HEK293 (cell line): ENCODE measurements around the gene SAMD4A.

Source experiments
- CTCF ChIA-PET: fragments of 350-600 bp; formaldehyde crosslinking; extraction: SDS; loops from one replicate; lab custom pipeline; 2021; ENCODE audit warnings: antibody characterized with exemption; lab: Yijun Ruan, JAX
- POLR2A ChIA-PET: fragments of 300-600 bp; formaldehyde crosslinking; extraction: SDS; loops from one replicate; lab custom pipeline; 2020; ENCODE audit warnings: antibody characterized with exemption, inconsistent platforms; lab: Yijun Ruan, JAX
- H3K27ac ChIP-seq: fragments of 200-500 bp; sonication (Bioruptor generic); 2 replicates; pipeline ENCODE4 v1.5.1; 2014; ENCODE audit warnings: low read depth, low read length, control low read depth, inconsistent platforms; ENCODE audit errors: extremely low read depth
- H3K36me3 ChIP-seq, 2 experiments: fragments of 200-500 bp in 1 of 2; sonication (Bioruptor generic) in 1 of 2; 1 replicate in 1 of 2; 2 replicates in 1 of 2; pipeline ENCODE4 v1.5.1; 2014 to 2017; ENCODE audit warnings: inconsistent platforms in 2 of 2, low read length in 2 of 2; ENCODE audit not compliant: control insufficient read depth in 2 of 2, insufficient read depth in 1 of 2
- H3K4me1 ChIP-seq: fragments of 200-500 bp; sonication (Bioruptor generic); 2 replicates; pipeline ENCODE4 v1.5.1; 2014; ENCODE audit warnings: mild to moderate bottlenecking, low read length, inconsistent platforms; ENCODE audit not compliant: control insufficient read depth, insufficient read depth
- H3K4me3 ChIP-seq: 2 replicates; pipeline ENCODE4 v1.5.1; 2011; ENCODE audit warnings: low read depth, mild to moderate bottlenecking, control low read depth, low read length, moderate library complexity
- H3K9me3 ChIP-seq: fragments of 200-500 bp; sonication (Bioruptor generic); 2 replicates; pipeline ENCODE4 v1.5.1; 2014; ENCODE audit warnings: low read depth, low read length, inconsistent platforms; ENCODE audit not compliant: control insufficient read depth, insufficient read depth
- CTCF ChIP-seq: fragments of 450-650 bp; formaldehyde crosslinking; IDR thresholded peaks from 2 replicates; pipeline ENCODE4 v1.5.1; 2016; ENCODE audit warnings: missing biosample characterization, missing genetic modification characterization
- EGR2 ChIP-seq: fragments of 450-650 bp; formaldehyde crosslinking; IDR thresholded peaks from 2 replicates; pipeline ENCODE4 v1.5.1; 2016; ENCODE audit warnings: low read depth, missing biosample characterization, missing genetic modification characterization
- GFI1B ChIP-seq: fragments of 450-650 bp; formaldehyde crosslinking; IDR thresholded peaks from 2 replicates; pipeline ENCODE4 v1.5.1; 2016; ENCODE audit warnings: missing biosample characterization, missing genetic modification characterization
- KLF1 ChIP-seq: fragments of 450-650 bp; formaldehyde crosslinking; IDR thresholded peaks from 2 replicates; pipeline ENCODE4 v1.5.1; 2016; ENCODE audit warnings: missing biosample characterization, missing genetic modification characterization
- MYNN ChIP-seq: fragments of 450-650 bp; formaldehyde crosslinking; IDR thresholded peaks from 2 replicates; pipeline ENCODE4 v1.5.1; 2016; ENCODE audit warnings: missing biosample characterization, missing genetic modification characterization, borderline replicate concordance
- SCRT1 ChIP-seq: fragments of 450-650 bp; formaldehyde crosslinking; IDR thresholded peaks from 2 replicates; pipeline ENCODE4 v1.5.1; 2016; ENCODE audit warnings: missing biosample characterization, missing genetic modification characterization, borderline replicate concordance
- SCRT2 ChIP-seq: fragments of 450-650 bp; formaldehyde crosslinking; IDR thresholded peaks from 2 replicates; pipeline ENCODE4 v1.5.1; 2016; ENCODE audit warnings: missing biosample characterization, missing genetic modification characterization
- ZBTB44 ChIP-seq: fragments of 450-650 bp; IDR thresholded peaks from 2 replicates; pipeline ENCODE4 v1.5.1; 2018; ENCODE audit warnings: missing biosample characterization, mild to moderate bottlenecking, missing genetic modification characterization
- ZFP37 ChIP-seq: fragments of 450-650 bp; formaldehyde crosslinking; IDR thresholded peaks from 2 replicates; pipeline ENCODE4 v1.5.1; 2016; ENCODE audit warnings: missing biosample characterization, missing genetic modification characterization
- ZNF10 ChIP-seq: fragments of 450-650 bp; formaldehyde crosslinking; IDR thresholded peaks from 2 replicates; pipeline ENCODE4 v1.5.1; 2017; ENCODE audit warnings: missing biosample characterization, missing genetic modification characterization
- ZNF138 ChIP-seq: fragments of 450-650 bp; formaldehyde crosslinking; IDR thresholded peaks from 2 replicates; pipeline ENCODE4 v1.5.1; 2016; ENCODE audit warnings: missing biosample characterization, missing genetic modification characterization, borderline replicate concordance
- ZNF148 ChIP-seq: fragments of 450-650 bp; formaldehyde crosslinking; IDR thresholded peaks from 2 replicates; pipeline ENCODE4 v1.5.0; 2017; ENCODE audit warnings: missing biosample characterization, missing genetic modification characterization, borderline replicate concordance
- ZNF248 ChIP-seq: fragments of 450-650 bp; formaldehyde crosslinking; IDR thresholded peaks from 2 replicates; pipeline ENCODE4 v1.5.1; 2017; ENCODE audit warnings: missing biosample characterization, missing genetic modification characterization
- ZNF37A ChIP-seq: fragments of 450-650 bp; IDR thresholded peaks from 2 replicates; pipeline ENCODE4 v1.5.1; 2018; ENCODE audit warnings: missing biosample characterization, missing genetic modification characterization
- ZNF624 ChIP-seq: fragments of 450-650 bp; formaldehyde crosslinking; IDR thresholded peaks from 2 replicates; pipeline ENCODE4 v1.5.1; 2017; ENCODE audit warnings: missing biosample characterization, missing genetic modification characterization
- ZNF654 ChIP-seq: fragments of 450-650 bp; formaldehyde crosslinking; IDR thresholded peaks from 2 replicates; pipeline ENCODE4 v1.5.1; 2016; ENCODE audit warnings: low read depth, missing biosample characterization, missing genetic modification characterization
- ZNF707 ChIP-seq: fragments of 450-650 bp; formaldehyde crosslinking; IDR thresholded peaks from 2 replicates; pipeline ENCODE4 v1.5.1; 2016; ENCODE audit warnings: missing biosample characterization, missing genetic modification characterization
- ZSCAN30 ChIP-seq: fragments of 450-650 bp; IDR thresholded peaks from 2 replicates; pipeline ENCODE4 v1.5.1; 2018; ENCODE audit warnings: missing biosample characterization, mild to moderate bottlenecking, missing genetic modification characterization, moderate library complexity
- TF ChIP-seq, protein P1 (sequence below): fragments of 450-650 bp; formaldehyde crosslinking; IDR thresholded peaks from 2 replicates; pipeline ENCODE4 v1.5.1; 2016; ENCODE audit warnings: missing biosample characterization, missing genetic modification characterization, borderline replicate concordance
- TF ChIP-seq, protein P2 (sequence below): fragments of 450-650 bp; formaldehyde crosslinking; IDR thresholded peaks from 2 replicates; pipeline ENCODE4 v1.5.1; 2017; ENCODE audit warnings: missing biosample characterization, missing genetic modification characterization

SAMD4A gene

GRCh38 chr14:54691525-54692283 lies 124.8 kb downstream of the SAMD4A start:
- no peak overlapping the region for H3K4me3 ChIP-seq
- ChIA-PET CTCF (interaction anchor here (0.6 to 2.5 kb wide), 36 partner anchors 8 to 468 kb away, joined by 3 to 28 read pairs (median 4); no protein-coding TSS in a partner anchor), POLR2A (interaction anchor here (0.7 to 1.9 kb wide), 3 partner anchors 124 to 426 kb away, joined by 3 to 10 read pairs (median 6); partner anchors contain the start of gene SAMD4A)
- no peaks in the 10 kb centered on the region for H3K9me3 ChIP-seq
- no peak overlapping the region for H3K27ac ChIP-seq
- TF ChIP-seq SCRT1 (peak; percentile 33; the same call in 1 of the 2 replicates), ZSCAN30 (peak; percentile 53), MYNN (tag by site-specific recombination) (no peak), ZNF707 (tag by site-specific recombination) (no peak), ZNF654 (peak; percentile 55), ZBTB44 (no peak), SCRT2 (peak; percentile 91), ZNF138 (tag by site-specific recombination) (no peak), GFI1B (tag by site-specific recombination) (no peak), ZNF248 (no peak), CTCF (0 out of 2 replicates have a peak, but pooled peaks have one; percentile 15)
- TF ChIP-seq, protein P1, sequence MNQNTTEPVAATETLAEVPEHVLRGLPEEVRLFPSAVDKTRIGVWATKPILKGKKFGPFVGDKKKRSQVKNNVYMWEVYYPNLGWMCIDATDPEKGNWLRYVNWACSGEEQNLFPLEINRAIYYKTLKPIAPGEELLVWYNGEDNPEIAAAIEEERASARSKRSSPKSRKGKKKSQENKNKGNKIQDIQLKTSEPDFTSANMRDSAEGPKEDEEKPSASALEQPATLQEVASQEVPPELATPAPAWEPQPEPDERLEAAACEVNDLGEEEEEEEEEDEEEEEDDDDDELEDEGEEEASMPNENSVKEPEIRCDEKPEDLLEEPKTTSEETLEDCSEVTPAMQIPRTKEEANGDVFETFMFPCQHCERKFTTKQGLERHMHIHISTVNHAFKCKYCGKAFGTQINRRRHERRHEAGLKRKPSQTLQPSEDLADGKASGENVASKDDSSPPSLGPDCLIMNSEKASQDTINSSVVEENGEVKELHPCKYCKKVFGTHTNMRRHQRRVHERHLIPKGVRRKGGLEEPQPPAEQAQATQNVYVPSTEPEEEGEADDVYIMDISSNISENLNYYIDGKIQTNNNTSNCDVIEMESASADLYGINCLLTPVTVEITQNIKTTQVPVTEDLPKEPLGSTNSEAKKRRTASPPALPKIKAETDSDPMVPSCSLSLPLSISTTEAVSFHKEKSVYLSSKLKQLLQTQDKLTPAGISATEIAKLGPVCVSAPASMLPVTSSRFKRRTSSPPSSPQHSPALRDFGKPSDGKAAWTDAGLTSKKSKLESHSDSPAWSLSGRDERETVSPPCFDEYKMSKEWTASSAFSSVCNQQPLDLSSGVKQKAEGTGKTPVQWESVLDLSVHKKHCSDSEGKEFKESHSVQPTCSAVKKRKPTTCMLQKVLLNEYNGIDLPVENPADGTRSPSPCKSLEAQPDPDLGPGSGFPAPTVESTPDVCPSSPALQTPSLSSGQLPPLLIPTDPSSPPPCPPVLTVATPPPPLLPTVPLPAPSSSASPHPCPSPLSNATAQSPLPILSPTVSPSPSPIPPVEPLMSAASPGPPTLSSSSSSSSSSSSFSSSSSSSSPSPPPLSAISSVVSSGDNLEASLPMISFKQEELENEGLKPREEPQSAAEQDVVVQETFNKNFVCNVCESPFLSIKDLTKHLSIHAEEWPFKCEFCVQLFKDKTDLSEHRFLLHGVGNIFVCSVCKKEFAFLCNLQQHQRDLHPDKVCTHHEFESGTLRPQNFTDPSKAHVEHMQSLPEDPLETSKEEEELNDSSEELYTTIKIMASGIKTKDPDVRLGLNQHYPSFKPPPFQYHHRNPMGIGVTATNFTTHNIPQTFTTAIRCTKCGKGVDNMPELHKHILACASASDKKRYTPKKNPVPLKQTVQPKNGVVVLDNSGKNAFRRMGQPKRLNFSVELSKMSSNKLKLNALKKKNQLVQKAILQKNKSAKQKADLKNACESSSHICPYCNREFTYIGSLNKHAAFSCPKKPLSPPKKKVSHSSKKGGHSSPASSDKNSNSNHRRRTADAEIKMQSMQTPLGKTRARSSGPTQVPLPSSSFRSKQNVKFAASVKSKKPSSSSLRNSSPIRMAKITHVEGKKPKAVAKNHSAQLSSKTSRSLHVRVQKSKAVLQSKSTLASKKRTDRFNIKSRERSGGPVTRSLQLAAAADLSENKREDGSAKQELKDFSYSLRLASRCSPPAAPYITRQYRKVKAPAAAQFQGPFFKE (tag by site-specific recombination), result no peak
- H3K4me1 ChIP-seq, result no peaks in the 10 kb centered on the region
- no peaks in the 10 kb centered on the region for H3K36me3 ChIP-seq

- H3K9me3 ChIP-seq, result no peaks in the 10 kb centered on the region
Observed at GRCh38 chr14:54692284-54692772, 125.4 kb downstream of the SAMD4A start.

More at GRCh38 chr14:54692284-54692772, 125.4 kb downstream of the SAMD4A start:
- no peak overlapping the region for H3K4me3 ChIP-seq
- ChIA-PET CTCF (interaction anchor here (1.6 kb wide), 1 partner anchor 81 kb away, joined by 8 read pairs; no protein-coding TSS in a partner anchor), POLR2A (interaction anchor here (1.0 kb wide), 1 partner anchor 126 kb away, joined by 3 read pairs; the partner anchor contains the start of gene SAMD4A)
- H3K36me3 ChIP-seq, result no peaks in the 10 kb centered on the region
- H3K4me1 ChIP-seq, result no peaks in the 10 kb centered on the region
- H3K27ac ChIP-seq, result no peak overlapping the region
- TF ChIP-seq ZFP37 (tag by site-specific recombination), result no peak
- no peak for TF ChIP-seq ZNF624 (tag by site-specific recombination)
- no peak for TF ChIP-seq KLF1
- TF ChIP-seq ZNF37A (tag by site-specific recombination), result no peak
- TF ChIP-seq ZNF10 (tag by site-specific recombination), result no peak
- TF ChIP-seq, protein P2, sequence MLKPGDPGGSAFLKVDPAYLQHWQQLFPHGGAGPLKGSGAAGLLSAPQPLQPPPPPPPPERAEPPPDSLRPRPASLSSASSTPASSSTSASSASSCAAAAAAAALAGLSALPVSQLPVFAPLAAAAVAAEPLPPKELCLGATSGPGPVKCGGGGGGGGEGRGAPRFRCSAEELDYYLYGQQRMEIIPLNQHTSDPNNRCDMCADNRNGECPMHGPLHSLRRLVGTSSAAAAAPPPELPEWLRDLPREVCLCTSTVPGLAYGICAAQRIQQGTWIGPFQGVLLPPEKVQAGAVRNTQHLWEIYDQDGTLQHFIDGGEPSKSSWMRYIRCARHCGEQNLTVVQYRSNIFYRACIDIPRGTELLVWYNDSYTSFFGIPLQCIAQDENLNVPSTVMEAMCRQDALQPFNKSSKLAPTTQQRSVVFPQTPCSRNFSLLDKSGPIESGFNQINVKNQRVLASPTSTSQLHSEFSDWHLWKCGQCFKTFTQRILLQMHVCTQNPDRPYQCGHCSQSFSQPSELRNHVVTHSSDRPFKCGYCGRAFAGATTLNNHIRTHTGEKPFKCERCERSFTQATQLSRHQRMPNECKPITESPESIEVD (tag by site-specific recombination), result no peak
- TF ChIP-seq EGR2 (tag by site-specific recombination), result no peak
- no peak for TF ChIP-seq ZNF148 (tag by site-specific recombination)
